Stimulated activated CD4-positive, alpha-beta T cell treated with anti-CD3 and anti-CD28 coated beads, Interleukin-15, amount 100 ng/mL, for 1 hour (primary cell): ENCODE results near the gene ABCC12.
"Not testable (repeated sequence)": the region's sequence is repeated elsewhere in the genome, so short reads cannot be mapped to it uniquely, and the experiment has no call there.

Experiments
- DNase-seq, 2 donors: peaks; one replicate each; pipeline ENCODE4 v3.0.0-alpha.2; 2020; ENCODE audit warnings: low read depth in 1 of 2, low spot score in 1 of 2

ABCC12 gene

DNA sequence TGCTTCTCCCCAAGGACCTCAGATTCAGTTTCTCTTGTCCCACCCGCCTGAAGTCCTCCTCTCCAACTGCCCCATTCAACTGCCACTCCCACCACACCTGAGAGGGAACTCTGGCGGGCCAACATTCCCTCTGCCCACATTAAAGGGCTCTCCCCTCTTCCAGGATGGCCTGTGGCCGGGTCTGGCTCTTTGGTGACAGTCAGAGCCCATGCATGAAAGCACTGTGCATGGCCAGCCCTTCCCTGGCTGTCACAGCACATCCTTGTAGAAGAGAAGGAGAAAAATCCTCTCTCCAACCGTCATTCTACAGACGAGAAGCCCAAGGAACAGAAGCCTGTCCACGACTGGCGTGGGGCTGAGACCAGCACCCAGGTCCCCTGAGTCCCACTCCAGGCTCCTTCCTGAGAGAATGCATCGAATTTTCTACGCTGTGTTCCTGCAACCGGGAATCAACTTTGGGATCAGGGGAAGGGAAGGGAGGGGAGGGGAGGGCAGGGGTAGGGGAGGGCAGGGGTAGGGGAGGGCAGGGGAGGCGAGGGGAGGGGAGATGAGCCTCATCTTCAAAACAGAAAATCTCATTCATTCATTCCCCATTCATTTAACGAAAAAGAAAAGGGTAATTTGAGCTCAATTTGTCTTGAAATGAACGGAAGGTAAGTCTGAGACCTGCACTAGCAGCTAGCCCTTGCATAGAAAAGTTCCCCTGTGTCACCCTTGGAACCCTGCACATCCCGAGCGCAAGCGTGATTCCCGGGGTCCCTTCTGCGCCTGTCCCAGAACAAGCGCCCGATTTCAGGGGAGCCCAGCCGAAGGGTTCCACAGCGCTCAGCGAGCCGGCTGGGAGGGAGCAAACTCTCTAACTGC, at the start of gene ABCC12:
ABCC12 (minus strand) TSS at position 68 of the 864 bp plus-strand sequence. CDS start 9,569 bp downstream, outside the sequence.
- DNase-seq: no peak

DNA sequence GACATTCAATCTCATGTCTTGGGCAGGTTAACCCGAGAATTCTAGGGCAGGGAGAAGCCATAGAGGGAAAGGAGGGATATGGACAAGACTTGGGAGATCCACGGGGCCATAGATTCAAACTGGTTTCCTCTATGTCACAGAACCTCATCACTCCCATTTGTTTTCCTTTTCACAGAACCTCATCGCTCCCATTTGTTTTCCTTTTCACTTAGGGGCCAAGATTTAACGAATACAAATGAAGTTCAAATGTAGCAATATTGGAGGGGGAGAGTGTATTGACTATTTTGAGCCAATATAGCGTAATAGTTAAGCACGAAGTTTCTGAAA, 49.0 kb upstream of the ABCC12 start:
- no peak for DNase-seq

GRCh38 chr16:48203974-48204824, 48.4 kb upstream of the ABCC12 start:
- DNase-seq: no peak

DNA sequence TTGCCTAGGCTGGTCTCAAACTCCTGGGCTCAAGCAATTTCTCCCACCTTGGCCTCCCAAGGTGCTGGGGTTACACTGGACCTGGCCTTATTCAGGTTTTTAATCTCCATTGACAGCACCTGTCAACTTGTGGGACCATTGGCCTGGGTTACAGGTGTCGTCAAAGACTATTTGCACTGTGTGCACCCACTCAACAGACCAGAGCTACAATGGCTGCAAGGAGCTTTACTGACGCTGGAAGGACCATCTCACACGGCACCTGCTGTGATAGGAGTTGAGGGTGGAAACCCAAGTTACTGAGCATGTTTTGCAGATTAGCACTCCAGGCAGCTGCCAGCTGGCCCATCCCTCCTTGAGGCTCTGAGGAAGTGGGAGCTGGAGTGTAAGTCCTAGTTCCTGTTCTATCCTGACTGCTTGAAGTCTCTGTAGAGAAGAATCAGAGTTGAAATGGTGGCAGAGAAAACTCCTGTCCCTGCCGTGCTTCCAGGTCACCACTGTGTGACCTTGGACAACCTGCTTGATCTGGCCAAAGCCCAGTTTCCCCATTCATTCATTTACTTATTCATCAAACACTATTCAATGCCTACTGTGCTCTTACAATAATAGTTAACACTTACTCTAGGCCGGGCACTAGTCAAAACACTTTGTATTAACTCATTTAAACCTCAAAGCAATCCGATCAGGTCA, 45.9 kb upstream of the ABCC12 start:
- DNase-seq: no peak

DNA sequence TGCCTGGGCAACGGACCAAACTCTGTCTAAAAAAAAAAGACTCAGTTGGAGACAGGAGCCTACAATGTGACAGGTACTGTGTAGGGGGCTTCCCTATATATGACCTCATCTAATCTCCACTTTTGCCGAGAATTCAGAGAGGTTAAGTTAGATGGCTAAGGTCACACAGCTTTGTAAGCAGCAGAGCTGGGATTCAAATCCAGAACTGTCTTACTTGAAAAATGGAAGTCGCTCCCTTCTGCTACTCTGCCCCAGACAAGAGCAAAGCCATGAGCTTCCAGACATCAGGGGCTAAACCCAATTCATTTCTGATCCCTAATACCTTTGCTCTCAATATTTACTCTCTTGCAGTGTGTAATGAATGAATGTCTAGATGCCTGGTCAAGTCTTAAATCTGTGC, 41.5 kb upstream of the ABCC12 start:
- DNase-seq: no peak

DNA sequence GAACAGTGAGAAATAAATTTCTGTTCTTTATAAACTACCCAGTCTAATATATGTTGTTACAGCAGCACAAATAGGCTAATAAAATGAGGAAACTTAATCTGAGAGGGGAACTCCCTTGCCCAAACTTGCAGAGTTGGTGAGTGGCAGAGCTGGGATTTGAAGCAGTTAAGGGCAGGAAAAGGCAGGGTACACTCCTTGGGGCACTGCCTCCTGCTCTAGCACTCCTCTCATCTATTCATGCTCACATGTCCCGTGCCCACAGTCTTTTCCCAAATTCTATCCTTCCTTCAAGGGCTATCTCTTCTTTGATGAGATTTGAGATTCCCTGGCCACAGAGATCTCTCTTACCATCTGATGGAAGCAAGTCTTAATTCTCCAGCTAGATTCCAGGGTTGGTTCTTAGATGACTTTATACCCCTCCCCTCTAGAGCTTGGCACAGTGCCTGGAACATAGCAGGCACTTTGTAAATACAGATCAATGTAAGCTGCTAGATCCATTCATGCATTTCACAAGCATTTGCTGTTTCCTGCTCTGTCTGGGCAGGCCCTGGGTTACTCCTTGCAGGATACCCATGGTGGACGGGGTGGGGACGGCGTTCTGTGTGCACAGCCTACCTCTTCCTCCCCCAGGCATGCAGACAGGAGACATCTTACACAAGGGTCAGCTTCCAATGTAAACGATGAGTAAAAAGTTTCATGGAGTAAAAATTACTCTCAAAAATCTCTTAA, 39.2 kb upstream of the ABCC12 start:
- no peak for DNase-seq

GRCh38 chr16:48193846-48194245, 38.1 kb upstream of the ABCC12 start:
- DNase-seq: no peak

DNA sequence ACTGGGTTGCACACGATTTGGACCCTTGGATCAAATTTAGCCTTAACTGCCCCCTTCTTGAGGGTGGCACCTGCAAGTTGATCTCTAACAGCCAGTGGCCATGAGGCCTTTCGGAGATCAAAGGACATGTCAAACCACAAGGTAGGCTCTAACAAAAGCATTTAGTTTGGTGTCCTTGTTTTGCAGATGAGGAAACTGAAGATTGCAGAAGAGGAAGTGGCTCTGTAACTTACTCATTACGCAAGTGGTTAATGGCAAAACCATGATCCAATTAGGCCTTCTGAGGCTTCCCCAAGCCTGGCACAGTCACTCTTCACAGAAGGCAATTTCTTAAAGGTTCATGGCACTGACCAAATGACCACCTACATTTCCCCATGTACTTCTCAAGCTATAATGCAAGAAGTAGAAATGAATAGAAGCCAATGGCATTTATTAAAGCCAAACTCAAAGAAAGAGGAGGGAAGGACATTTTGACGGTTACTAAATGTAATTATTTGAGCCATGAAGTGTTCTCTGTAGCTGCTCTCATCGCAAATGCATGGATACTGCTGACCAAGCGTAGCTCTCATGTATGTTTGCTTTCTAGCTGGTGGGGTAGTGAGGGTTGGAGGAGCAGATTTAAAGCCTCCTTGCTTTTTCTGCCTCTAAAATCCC, 32.8 kb upstream of the ABCC12 start:
- no peak for DNase-seq

DNA sequence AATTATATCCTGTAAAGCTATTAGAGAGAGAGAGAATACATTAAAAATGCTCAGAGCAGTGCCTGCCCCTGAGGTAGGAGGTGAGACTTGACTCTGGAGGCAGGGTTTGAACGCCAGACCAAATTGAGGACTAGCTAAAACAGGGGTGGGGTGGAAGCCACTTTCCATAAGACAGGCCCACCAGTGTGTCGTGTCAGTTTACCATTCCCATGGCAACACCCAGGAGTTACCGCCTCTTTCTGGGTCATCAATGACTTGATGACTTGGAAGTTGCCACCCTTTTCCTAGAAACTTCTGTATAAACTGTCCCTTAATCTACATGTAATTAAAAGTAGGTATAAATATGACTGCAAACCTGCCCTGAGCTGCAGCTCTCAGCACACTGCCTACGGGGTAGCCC, 32.0 kb upstream of the ABCC12 start:
- DNase-seq: no peak

GRCh38 chr16:48184681-48185080, 28.9 kb upstream of the ABCC12 start:
- DNase-seq: no peak

- DNase-seq: no peak
Observed at GRCh38 chr16:48182979-48183537, 27.3 kb upstream of the ABCC12 start.

- DNase-seq: not testable (repeated sequence)
Observed at GRCh38 chr16:48181746-48182520, 26.1 kb upstream of the ABCC12 start.

DNA sequence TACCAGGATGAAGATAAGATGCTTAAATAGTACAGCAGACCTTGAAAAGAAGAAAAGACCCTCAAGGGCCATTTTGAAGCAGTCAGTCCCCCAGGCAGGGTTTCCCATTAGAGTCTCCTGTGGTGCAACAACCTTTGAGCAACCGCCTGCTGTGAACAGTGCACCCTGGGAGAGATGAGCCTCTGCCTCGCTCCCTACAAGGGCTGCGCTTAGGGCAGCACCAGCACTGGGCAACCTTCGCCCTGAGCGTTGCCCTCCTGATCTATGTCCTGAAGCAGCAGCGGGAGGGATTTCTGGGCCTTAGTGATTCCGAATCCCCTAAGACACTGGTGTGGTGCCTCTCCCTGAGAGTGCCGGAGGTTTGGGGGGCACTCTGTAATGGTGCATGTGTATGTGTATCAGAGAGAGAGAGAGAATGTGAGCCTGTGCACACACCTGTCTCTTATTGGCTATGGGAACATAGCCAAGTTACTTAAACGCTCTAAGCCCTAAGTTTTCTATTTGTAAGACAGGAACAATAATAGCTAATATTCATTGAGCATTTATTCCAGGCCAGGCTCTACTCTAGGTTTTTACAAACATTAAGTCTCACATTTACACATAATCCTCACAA, 25.2 kb upstream of the ABCC12 start:
- no peak for DNase-seq

DNA sequence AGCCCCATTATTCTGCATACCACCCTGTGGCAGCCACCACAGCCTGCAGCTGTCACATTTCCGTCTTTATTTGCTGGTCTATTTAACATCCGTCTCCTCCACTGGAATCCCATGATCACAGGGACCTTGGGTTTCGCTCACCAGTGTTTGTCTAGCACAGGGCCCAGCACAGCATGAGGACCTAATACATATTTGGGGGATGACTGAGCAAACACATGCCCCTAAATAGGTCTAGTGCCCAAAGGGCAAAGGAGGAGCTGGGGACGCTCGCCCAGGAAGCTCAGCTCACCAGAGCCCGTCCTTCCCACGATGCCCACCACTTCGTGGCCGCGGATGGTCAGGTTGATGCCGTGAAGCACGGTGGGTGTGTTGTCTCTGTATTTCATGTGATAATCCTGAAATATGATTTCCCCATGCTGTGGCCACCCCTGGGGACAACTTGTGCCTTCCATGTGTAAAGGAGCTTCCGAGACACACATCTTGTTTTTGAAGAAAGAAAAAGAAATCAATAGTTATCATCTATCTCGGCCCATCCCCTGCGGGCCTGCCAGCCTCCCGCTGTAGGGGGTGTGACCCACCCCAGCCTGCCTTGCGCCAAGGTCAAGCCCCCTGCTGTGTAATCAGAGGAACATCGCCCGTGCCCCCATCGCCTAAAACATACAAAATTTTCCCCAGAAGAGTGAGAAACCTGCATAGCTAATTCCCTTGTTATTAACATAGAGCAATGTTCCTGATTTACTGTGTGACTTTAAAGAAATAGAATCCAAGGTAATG, 21.0 kb upstream of the ABCC12 start:
- no peak for DNase-seq

DNA sequence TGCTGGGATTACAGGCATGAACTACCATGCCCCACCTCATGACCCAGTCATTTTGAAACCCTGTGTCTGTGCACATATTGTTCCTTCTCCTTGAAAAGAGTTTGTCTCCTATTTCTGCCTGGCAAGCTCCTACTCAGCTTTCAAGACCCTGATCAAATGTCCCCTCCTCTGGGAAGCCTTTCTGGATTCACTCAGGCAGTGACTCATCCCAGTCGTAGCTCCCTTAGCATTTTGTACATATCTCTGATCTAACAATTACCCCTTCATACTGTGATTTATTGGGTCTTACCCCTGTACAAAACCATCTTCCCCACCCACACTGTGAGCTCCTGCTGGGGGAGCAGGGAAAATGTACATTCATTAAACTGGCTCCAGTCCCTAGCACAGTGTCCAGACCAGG, 18.1 kb upstream of the ABCC12 start:
- no peak for DNase-seq

GRCh38 chr16:48172682-48173081, 16.9 kb upstream of the ABCC12 start:
- no peak for DNase-seq

GRCh38 chr16:48169896-48170295, 14.1 kb upstream of the ABCC12 start:
- DNase-seq: no peak

GRCh38 chr16:48168075-48168474, 12.3 kb upstream of the ABCC12 start:
- no peak for DNase-seq
